Measurements from ENCODE around the gene ARHGEF28.

Gene ARHGEF28

GRCh38 chr5:73808911-73809310, 182.9 kb downstream of the ARHGEF28 start:
- DNase-seq (ENCODE audit: low read depth): no peak
- TF ChIP-seq MYC (IDR thresholded peaks at IDR 0.05; ENCODE audit: low read depth, low read length): no peak
- TF ChIP-seq POLR2A (IDR thresholded peaks at IDR 0.05; ENCODE audit: extremely low read depth, insufficient read length): no peak
- TF ChIP-seq, protein P1, sequence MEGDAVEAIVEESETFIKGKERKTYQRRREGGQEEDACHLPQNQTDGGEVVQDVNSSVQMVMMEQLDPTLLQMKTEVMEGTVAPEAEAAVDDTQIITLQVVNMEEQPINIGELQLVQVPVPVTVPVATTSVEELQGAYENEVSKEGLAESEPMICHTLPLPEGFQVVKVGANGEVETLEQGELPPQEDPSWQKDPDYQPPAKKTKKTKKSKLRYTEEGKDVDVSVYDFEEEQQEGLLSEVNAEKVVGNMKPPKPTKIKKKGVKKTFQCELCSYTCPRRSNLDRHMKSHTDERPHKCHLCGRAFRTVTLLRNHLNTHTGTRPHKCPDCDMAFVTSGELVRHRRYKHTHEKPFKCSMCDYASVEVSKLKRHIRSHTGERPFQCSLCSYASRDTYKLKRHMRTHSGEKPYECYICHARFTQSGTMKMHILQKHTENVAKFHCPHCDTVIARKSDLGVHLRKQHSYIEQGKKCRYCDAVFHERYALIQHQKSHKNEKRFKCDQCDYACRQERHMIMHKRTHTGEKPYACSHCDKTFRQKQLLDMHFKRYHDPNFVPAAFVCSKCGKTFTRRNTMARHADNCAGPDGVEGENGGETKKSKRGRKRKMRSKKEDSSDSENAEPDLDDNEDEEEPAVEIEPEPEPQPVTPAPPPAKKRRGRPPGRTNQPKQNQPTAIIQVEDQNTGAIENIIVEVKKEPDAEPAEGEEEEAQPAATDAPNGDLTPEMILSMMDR (IDR thresholded peaks at IDR 0.05; ENCODE audit: low read depth, low read length): no peak
- no peak for TF ChIP-seq MAX (IDR thresholded peaks at IDR 0.05; ENCODE audit: low read depth, low read length)
- H3K4me3 ChIP-seq (ENCODE audit: low read depth, low read length): no peak overlapping the region

DNA sequence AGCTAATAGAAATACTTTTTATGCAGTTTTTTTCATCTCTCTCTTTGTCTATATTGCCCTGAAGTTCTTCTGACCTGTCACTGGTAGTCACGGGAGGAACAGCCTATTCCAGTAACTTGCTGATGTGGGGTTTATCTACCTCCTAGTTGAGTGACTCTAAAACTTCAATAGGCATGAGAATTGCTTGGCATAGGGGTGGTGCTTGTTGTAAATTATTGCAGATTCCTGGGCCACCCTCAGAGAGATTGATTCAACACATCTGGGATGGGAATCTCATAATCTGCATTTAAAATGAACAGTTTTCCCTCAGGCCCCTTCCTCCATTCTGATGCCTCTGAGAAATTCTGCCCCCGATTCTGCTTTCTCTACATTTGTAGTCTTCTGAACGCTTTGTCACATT, 184.4 kb downstream of the ARHGEF28 start:
- no peak for TF ChIP-seq POLR2A (IDR thresholded peaks at IDR 0.05; ENCODE audit: extremely low read depth, insufficient read length)
- TF ChIP-seq, protein P1 (IDR thresholded peaks at IDR 0.05; ENCODE audit: low read depth, low read length): no peak
- no peak overlapping the region for H3K4me3 ChIP-seq (ENCODE audit: low read depth, low read length)
- no peak for DNase-seq (ENCODE audit: low read depth)

- TF ChIP-seq, protein P1 (IDR thresholded peaks at IDR 0.05; ENCODE audit: low read depth, low read length): no peak
- TF ChIP-seq MAX (IDR thresholded peaks at IDR 0.05; ENCODE audit: low read depth, low read length): no peak
- no peak for TF ChIP-seq POLR2A (IDR thresholded peaks at IDR 0.05; ENCODE audit: extremely low read depth, insufficient read length)
- TF ChIP-seq MYC (IDR thresholded peaks at IDR 0.05; ENCODE audit: low read depth, low read length): no peak
Measured at GRCh38 chr5:73812457-73812856, 186.5 kb downstream of the ARHGEF28 start.

DNA sequence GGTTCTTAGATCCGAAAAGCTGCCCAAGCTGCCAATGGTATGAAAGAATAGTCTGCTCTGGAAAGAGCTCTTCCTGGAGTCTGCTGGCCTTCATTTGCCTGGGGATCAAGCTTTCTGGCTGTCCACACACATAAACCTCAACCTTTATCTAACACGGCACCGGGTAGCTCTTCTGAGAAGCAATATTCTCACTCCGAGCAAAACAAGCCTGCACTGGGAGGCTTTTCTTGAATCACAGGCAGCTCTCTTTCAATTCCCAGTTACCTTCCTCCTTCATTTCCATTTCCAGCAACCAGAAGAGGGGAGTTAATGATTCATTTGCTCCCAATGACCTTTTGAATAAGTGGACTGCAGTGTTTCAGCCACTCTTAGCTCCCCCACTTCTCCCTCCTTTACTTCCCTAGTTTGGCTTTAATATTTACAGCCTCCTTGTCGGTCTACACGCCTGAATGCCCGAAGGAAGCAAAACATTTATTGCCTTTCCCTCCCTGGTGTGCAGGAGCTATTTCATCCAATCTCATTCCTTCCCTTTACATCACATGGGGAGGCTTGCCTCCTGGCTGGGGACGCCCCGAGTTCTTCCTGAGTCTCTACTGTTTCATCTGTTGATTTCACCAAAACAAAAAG, 187.1 kb downstream of the ARHGEF28 start:
- TF ChIP-seq MYC (IDR thresholded peaks at IDR 0.05; ENCODE audit: low read depth, low read length) (no peak), POLR2A (IDR thresholded peaks at IDR 0.05; ENCODE audit: extremely low read depth, insufficient read length) (no peak), MAX (IDR thresholded peaks at IDR 0.05; ENCODE audit: low read depth, low read length) (no peak)
- TF ChIP-seq, protein P1 (IDR thresholded peaks at IDR 0.05; ENCODE audit: low read depth, low read length): no peak
- DNase-seq (ENCODE audit: low read depth): no peak
- H3K4me3 ChIP-seq (ENCODE audit: low read depth, low read length): no peak overlapping the region

More at GRCh38 chr5:73812457-73812856, 186.5 kb downstream of the ARHGEF28 start:
- DNase-seq (ENCODE audit: low read depth): no peak
- H3K4me3 ChIP-seq (ENCODE audit: low read depth, low read length): no peak overlapping the region

GRCh38 chr5:73814233-73814846, 188.3 kb downstream of the ARHGEF28 start:
- TF ChIP-seq MYC (IDR thresholded peaks at IDR 0.05; ENCODE audit: low read depth, low read length): no peak
- no peak for TF ChIP-seq POLR2A (IDR thresholded peaks at IDR 0.05; ENCODE audit: extremely low read depth, insufficient read length)
- TF ChIP-seq MAX (IDR thresholded peaks at IDR 0.05; ENCODE audit: low read depth, low read length): no peak
- TF ChIP-seq, protein P1 (IDR thresholded peaks at IDR 0.05; ENCODE audit: low read depth, low read length): no peak
- H3K4me3 ChIP-seq (ENCODE audit: low read depth, low read length): no peak overlapping the region
- no peak for DNase-seq (ENCODE audit: low read depth)

All from NB4 (cell line).